CD8-positive, alpha-beta memory T cell (primary cell): ENCODE data around the gene SH2D7. TPM values are rescaled to one million over a fixed set of nuclear protein-coding genes. Genes with fewer than 3 reads are reported as not detected.
A peak's percentile ranks its signal among the peaks of the same experiment; 100 is the strongest.

ENCODE experiments used
- CTCF ChIA-PET: fragments of 350-600 bp; sonication (Branson Sonifier 250); formaldehyde crosslinking; loops from one replicate; lab custom pipeline; 2021; ENCODE audit warnings: antibody characterized with exemption; lab: Charles Lee
- POLR2A ChIA-PET: fragments of 350-600 bp; sonication (Branson Sonifier 250); formaldehyde crosslinking; loops from one replicate; lab custom pipeline; 2021; ENCODE audit warnings: antibody characterized with exemption; lab: Charles Lee
- DNase-seq, 5 donors: peaks; one replicate each; pipeline versions ENCODE4 v3.0.0 to v3.0.0-alpha.2; 2020 to 2022; ENCODE audit warnings: mixed read lengths in 1 of 5
- H3K27ac ChIP-seq: one replicate; pipeline ENCODE4 v1.7.0; 2013; ENCODE audit warnings: low read depth, mild to moderate bottlenecking, low read length, moderate library complexity
- H3K27me3 ChIP-seq: 2 replicates; pipeline ENCODE4 v1.7.0; 2013; ENCODE audit warnings: low read length, mild to moderate bottlenecking; ENCODE audit not compliant: insufficient read depth, poor library complexity, severe bottlenecking
- H3K36me3 ChIP-seq: 2 replicates; pipeline ENCODE4 v1.7.0; 2013; ENCODE audit warnings: mild to moderate bottlenecking, low read length, moderate library complexity; ENCODE audit not compliant: insufficient read depth
- H3K4me1 ChIP-seq: 2 replicates; pipeline ENCODE4 v1.7.0; 2013; ENCODE audit warnings: mild to moderate bottlenecking, low read length, moderate library complexity; ENCODE audit not compliant: insufficient read depth
- H3K4me3 ChIP-seq: 2 replicates; pipeline ENCODE4 v1.7.0; 2013; ENCODE audit warnings: mild to moderate bottlenecking, low read length
- H3K9me3 ChIP-seq: 2 replicates; pipeline ENCODE4 v1.7.0; 2013; ENCODE audit warnings: mild to moderate bottlenecking, low read length
- H3K27ac Mint-ChIP-seq, 8 donors: one replicate each; pipeline ENCODE4 v1.8.0; 2020 to 2021; ENCODE audit warnings: mixed read lengths in 8 of 8, mild to moderate bottlenecking in 6 of 8, inconsistent platforms in 3 of 8, moderate library complexity in 3 of 8
- H3K27me3 Mint-ChIP-seq, 2 donors: one replicate each; pipeline ENCODE4 v1.8.0; 2020 to 2021; ENCODE audit warnings: mixed read lengths in 2 of 2, mild to moderate bottlenecking in 1 of 2, moderate library complexity in 1 of 2
- H3K36me3 Mint-ChIP-seq, 3 donors: one replicate each; pipeline ENCODE4 v1.8.0; 2020 to 2021; ENCODE audit warnings: mixed read lengths in 3 of 3, inconsistent platforms in 1 of 3, mild to moderate bottlenecking in 1 of 3
- H3K4me1 Mint-ChIP-seq, 3 donors: one replicate each; pipeline ENCODE4 v1.8.0; 2020 to 2021; ENCODE audit warnings: mixed read lengths in 3 of 3, inconsistent platforms in 1 of 3, mild to moderate bottlenecking in 1 of 3
- H3K4me3 Mint-ChIP-seq, 7 donors: one replicate each; pipeline ENCODE4 v1.8.0; 2020 to 2021; ENCODE audit warnings: mixed read lengths in 7 of 7, mild to moderate bottlenecking in 6 of 7, moderate library complexity in 4 of 7, inconsistent platforms in 2 of 7
- H3K9me3 Mint-ChIP-seq, 5 donors: one replicate each; pipeline ENCODE4 v1.8.0; 2020 to 2022; ENCODE audit warnings: mixed read lengths in 5 of 5, mild to moderate bottlenecking in 3 of 5, moderate library complexity in 2 of 5, inconsistent platforms in 1 of 5
- polyA plus RNA-seq: library from polyadenylated mRNA; unstranded; fragments of 300-500 nt; fragmentation: Illumina TruSeq; gene quantifications from one replicate; pipeline ENCODE4 v1.2.3, GENCODE V29; 2021
- total RNA-seq, 2 experiments: library from RNA; stranded (reverse); gene quantifications; one replicate each; pipeline ENCODE4 v1.2.3, GENCODE V29; 2021

SH2D7 gene
- total and polyA plus RNA-seq, 3 experiments from 2014 or later, result not detected

DNA sequence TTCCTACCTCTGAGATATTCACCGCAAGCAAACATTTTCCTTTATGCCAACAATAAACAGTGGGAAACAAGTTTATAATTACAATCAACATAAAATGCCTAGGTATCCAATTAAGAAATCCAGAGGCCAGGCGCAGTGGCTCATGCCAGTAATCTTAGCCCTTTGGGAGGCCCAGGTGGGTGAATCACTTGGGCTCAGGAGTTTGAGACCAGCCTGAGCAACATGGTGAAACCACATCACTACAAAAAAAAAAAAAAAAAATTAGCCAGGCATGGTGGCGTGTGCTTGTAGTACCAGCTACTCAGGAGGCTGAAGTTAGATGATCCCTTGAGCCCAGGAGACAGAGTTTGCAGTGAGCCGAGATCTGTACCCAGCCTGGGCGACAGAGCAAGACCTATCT, 32.1 kb upstream of the SH2D7 start:
- H3K4me3 Mint-ChIP-seq, result peak overlapping the region in 4 of 7 donors; percentile 7 to 45 (median 14)
- H3K4me3 ChIP-seq, result no peak overlapping the region
- H3K27me3 Mint-ChIP-seq, result no peaks in the 10 kb centered on the region
- no peaks in the 10 kb centered on the region for H3K9me3 Mint-ChIP-seq
- no peaks in the 10 kb centered on the region for H3K27me3 ChIP-seq
- peak in 1 of 5 donors; percentile 13 for DNase-seq
- CTCF ChIA-PET, result interaction anchor here (1.5 to 2.9 kb wide), 5 partner anchors 9 to 135 kb away, joined by 4 to 15 read pairs (median 13); no protein-coding TSS in a partner anchor
- POLR2A ChIA-PET, result interaction anchor here (2.2 kb wide), 1 partner anchor 10 kb away, joined by 8 read pairs; no protein-coding TSS in a partner anchor
- H3K4me1 ChIP-seq, result peaks cover 94% of the 10 kb centered on the region
- no peaks in the 10 kb centered on the region for H3K9me3 ChIP-seq
- peaks cover 0 to 1% (median 0%) of the 10 kb centered on the region in 3 donors for H3K36me3 Mint-ChIP-seq
- H3K4me1 Mint-ChIP-seq, result peaks cover 53 to 59% (median 56%) of the 10 kb centered on the region in 3 donors
- H3K27ac Mint-ChIP-seq, result peak overlapping the region; percentile 43 to 89 (median 78)
- H3K36me3 ChIP-seq, result no peaks in the 10 kb centered on the region
- no peak overlapping the region for H3K27ac ChIP-seq

- H3K4me1 ChIP-seq, result peaks cover 94% of the 10 kb centered on the region
- ChIA-PET POLR2A (interaction anchor here (1.2 to 2.4 kb wide), 4 partner anchors 9 to 27 kb away, joined by 3 to 14 read pairs (median 4); no protein-coding TSS in a partner anchor), CTCF (interaction anchor here (1.0 to 2.3 kb wide), 6 partner anchors 9 to 28 kb away, joined by 3 to 21 read pairs (median 4); no protein-coding TSS in a partner anchor)
- no peaks in the 10 kb centered on the region for H3K36me3 ChIP-seq
- Mint-ChIP-seq H3K27ac (peak overlapping the region in 5 of 8 donors; percentile 92 to 98 (median 93)), H3K4me1 (peaks cover 35 to 41% (median 39%) of the 10 kb centered on the region in 3 donors), H3K36me3 (peaks cover 0 to 5% (median 0%) of the 10 kb centered on the region in 3 donors), H3K4me3 (peak overlapping the region; percentile 75 to 93 (median 81)), H3K9me3 (no peaks in the 10 kb centered on the region), H3K27me3 (no peaks in the 10 kb centered on the region)
- no peaks in the 10 kb centered on the region for H3K27me3 ChIP-seq
- peak overlapping the region; percentile 42 for H3K4me3 ChIP-seq
- no peaks in the 10 kb centered on the region for H3K9me3 ChIP-seq
- peak in 3 of 5 donors; percentile 41 to 58 (median 45) for DNase-seq
- H3K27ac ChIP-seq, result peak overlapping the region; percentile 45
Observed at GRCh38 chr15:78061963-78062427, 30.4 kb upstream of the SH2D7 start.

DNA sequence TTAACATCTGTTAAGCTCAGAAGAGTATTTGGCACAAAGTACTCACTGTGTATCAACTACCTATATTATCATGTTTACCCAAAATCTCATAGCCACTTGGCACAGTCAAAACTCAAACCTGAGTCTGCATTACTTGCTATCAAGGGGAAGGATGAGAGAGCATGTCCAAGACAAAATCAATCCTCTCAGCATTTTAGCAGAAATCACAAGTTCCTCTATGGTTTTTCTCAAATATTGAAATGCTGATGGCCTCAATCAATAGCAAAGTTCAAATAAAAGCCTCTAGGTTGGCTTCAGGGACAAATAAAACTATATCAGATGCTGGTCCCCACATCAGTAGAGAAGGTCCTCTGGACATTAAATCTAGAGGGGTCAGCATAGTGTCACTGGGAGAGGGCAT, 29.1 kb upstream of the SH2D7 start:
- CTCF ChIA-PET, result interaction anchor here (2.3 kb wide), 1 partner anchor 12 kb away, joined by 21 read pairs; no protein-coding TSS in a partner anchor
- no peak for DNase-seq
- POLR2A ChIA-PET, result interaction anchor here (1.9 to 2.4 kb wide), 2 partner anchors 13 to 20 kb away, joined by 5 to 14 read pairs; no protein-coding TSS in a partner anchor
- H3K4me1 Mint-ChIP-seq, result peaks cover 24 to 30% (median 26%) of the 10 kb centered on the region in 3 donors
- Histone ChIP-seq H3K4me3 (no peak overlapping the region), H3K27me3 (no peaks in the 10 kb centered on the region), H3K27ac (no peak overlapping the region), H3K36me3 (no peaks in the 10 kb centered on the region), H3K9me3 (no peaks in the 10 kb centered on the region), H3K4me1 (peaks cover 95% of the 10 kb centered on the region)
- peak overlapping the region in 4 of 7 donors; percentile 20 to 90 (median 35) for H3K4me3 Mint-ChIP-seq
- peaks cover 0 to 5% (median 0%) of the 10 kb centered on the region in 3 donors for H3K36me3 Mint-ChIP-seq
- no peaks in the 10 kb centered on the region for H3K27me3 Mint-ChIP-seq
- H3K27ac Mint-ChIP-seq, result peak overlapping the region in 5 of 8 donors; percentile 25 to 94 (median 76)
- no peaks in the 10 kb centered on the region for H3K9me3 Mint-ChIP-seq

DNA sequence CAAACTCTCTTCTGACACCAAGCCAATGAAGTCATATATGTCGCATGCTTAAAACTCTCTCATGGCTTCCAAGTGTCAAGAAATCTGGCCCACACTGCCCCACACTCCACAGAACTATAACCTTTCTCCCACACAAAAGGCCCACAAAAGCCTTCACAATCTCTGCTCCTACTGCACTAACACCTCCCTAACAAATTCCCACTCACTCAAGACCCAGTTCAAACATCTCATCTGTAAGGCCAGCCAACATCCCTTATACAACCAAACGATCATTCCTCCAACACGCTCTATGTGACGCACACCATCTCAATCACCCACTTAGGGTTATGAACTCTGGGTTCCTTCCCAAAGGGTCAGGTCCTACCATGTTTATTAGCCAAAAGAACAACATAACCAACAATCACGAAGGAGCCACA, 28.4 kb upstream of the SH2D7 start:
- H3K4me3 ChIP-seq, result no peak overlapping the region
- CTCF ChIA-PET, result no interaction called here
- Mint-ChIP-seq H3K27ac (no peak overlapping the region), H3K27me3 (no peaks in the 10 kb centered on the region), H3K4me3 (no peak overlapping the region), H3K4me1 (peaks cover 16 to 23% (median 19%) of the 10 kb centered on the region in 3 donors), H3K9me3 (no peaks in the 10 kb centered on the region), H3K36me3 (peaks cover 0 to 5% (median 0%) of the 10 kb centered on the region in 3 donors)
- no peak overlapping the region for H3K27ac ChIP-seq
- no peaks in the 10 kb centered on the region for H3K36me3 ChIP-seq
- POLR2A ChIA-PET, result interaction anchor here (2.4 kb wide), 1 partner anchor 13 kb away, joined by 14 read pairs; no protein-coding TSS in a partner anchor
- no peak for DNase-seq
- peaks cover 95% of the 10 kb centered on the region for H3K4me1 ChIP-seq
- H3K27me3 ChIP-seq, result no peaks in the 10 kb centered on the region
- H3K9me3 ChIP-seq, result no peaks in the 10 kb centered on the region

DNA sequence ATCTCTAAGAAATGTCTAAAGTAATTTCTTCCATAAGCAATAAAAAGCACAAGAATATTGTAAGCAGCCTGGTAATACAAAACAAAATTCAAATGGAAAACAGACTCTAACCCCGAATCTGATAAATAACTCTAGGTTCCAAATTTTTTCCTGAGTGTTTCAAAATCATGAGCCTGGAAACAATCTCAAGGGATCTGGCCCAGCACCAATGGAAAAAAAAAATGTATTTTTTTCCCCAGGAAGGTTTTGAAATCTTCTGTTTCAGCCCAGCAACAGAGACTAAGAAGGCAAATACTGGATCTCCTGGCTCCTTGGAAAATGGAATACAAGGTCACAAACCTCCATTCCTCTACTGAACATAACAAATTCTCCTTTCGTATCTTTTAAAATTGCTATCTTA, 27.8 kb upstream of the SH2D7 start:
- ChIA-PET CTCF (no interaction called here), POLR2A (no interaction called here)
- no peak overlapping the region for H3K4me3 Mint-ChIP-seq
- Histone ChIP-seq H3K9me3 (no peaks in the 10 kb centered on the region), H3K27me3 (no peaks in the 10 kb centered on the region), H3K4me1 (peaks cover 95% of the 10 kb centered on the region), H3K4me3 (no peak overlapping the region), H3K27ac (no peak overlapping the region), H3K36me3 (no peaks in the 10 kb centered on the region)
- peaks cover 0 to 5% (median 0%) of the 10 kb centered on the region in 3 donors for H3K36me3 Mint-ChIP-seq
- H3K4me1 Mint-ChIP-seq, result peaks cover 10 to 17% (median 13%) of the 10 kb centered on the region in 3 donors
- DNase-seq, result no peak
- H3K9me3 Mint-ChIP-seq, result no peaks in the 10 kb centered on the region
- H3K27ac Mint-ChIP-seq, result no peak overlapping the region
- no peaks in the 10 kb centered on the region for H3K27me3 Mint-ChIP-seq

DNA sequence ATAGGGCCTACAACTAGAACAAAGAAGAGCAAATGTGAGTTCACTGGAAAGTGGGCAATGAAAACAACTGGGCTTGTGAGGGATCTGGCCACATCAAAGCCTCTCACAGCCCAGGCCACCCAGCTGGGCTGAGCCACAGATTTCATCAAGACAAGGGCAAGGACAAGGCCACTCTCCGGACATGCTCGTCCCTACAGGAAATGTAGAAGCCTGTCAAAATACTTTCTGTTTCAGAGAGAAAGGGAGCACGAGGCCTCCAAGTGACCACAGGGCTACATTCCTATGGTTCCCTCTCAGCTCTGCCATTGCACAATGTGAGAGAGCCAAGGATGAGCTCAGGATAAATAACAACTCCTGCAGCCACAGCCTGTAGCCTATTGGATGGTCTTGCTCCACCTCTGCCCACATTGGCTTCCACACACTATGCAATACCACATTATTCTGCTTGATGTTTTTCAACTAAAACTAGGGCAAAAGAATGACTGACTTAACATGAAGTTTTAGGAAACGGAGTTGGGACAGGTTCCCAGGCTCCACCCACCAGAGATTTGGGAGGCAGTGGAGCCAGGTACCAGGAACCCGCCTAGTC, 27.0 kb upstream of the SH2D7 start:
- no peak overlapping the region for H3K27ac Mint-ChIP-seq
- H3K9me3 ChIP-seq, result no peaks in the 10 kb centered on the region
- no peaks in the 10 kb centered on the region for H3K36me3 ChIP-seq
- peak overlapping the region; percentile 17 for H3K27ac ChIP-seq
- ChIA-PET CTCF (interaction anchor here (1.3 to 5.8 kb wide), 3 partner anchors 15 to 43 kb away, joined by 3 to 30 read pairs (median 4); no protein-coding TSS in a partner anchor), POLR2A (no interaction called here)
- peak overlapping the region; percentile 23 for H3K4me3 ChIP-seq
- peaks cover 0 to 5% (median 0%) of the 10 kb centered on the region in 3 donors for H3K36me3 Mint-ChIP-seq
- H3K27me3 Mint-ChIP-seq, result peaks cover 0 to 1% of the 10 kb centered on the region in 2 donors
- no peaks in the 10 kb centered on the region for H3K9me3 Mint-ChIP-seq
- H3K4me1 Mint-ChIP-seq, result peaks cover 2 to 9% (median 5%) of the 10 kb centered on the region in 3 donors
- H3K27me3 ChIP-seq, result no peaks in the 10 kb centered on the region
- peaks cover 95% of the 10 kb centered on the region for H3K4me1 ChIP-seq
- no peak for DNase-seq
- no peak overlapping the region for H3K4me3 Mint-ChIP-seq

- Mint-ChIP-seq H3K27ac (no peak overlapping the region), H3K4me3 (no peak overlapping the region), H3K36me3 (peaks cover 0 to 5% (median 0%) of the 10 kb centered on the region in 3 donors), H3K9me3 (no peaks in the 10 kb centered on the region), H3K4me1 (peaks cover 2 to 9% (median 6%) of the 10 kb centered on the region in 3 donors), H3K27me3 (peaks cover 0 to 1% of the 10 kb centered on the region in 2 donors)
- no peak for DNase-seq
- Histone ChIP-seq H3K4me3 (peak overlapping the region; percentile 23), H3K9me3 (no peaks in the 10 kb centered on the region), H3K36me3 (no peaks in the 10 kb centered on the region), H3K27ac (peak overlapping the region; percentile 5), H3K27me3 (no peaks in the 10 kb centered on the region), H3K4me1 (peaks cover 96% of the 10 kb centered on the region)
- ChIA-PET POLR2A (interaction anchor here (1.4 kb wide), 1 partner anchor 31 kb away, joined by 7 read pairs; no protein-coding TSS in a partner anchor), CTCF (interaction anchor here (1.1 to 5.8 kb wide), 5 partner anchors 16 to 61 kb away, joined by 3 to 30 read pairs (median 4); no protein-coding TSS in a partner anchor)
Observed at GRCh38 chr15:78065973-78066946, 26.1 kb upstream of the SH2D7 start.
